NCI-H82 treated with DMSO at 0.1 percent for 48 hours (cell line): ENCODE results near the gene NRIP1.

Source experiments
- DNase-seq: peaks from one replicate; lab custom pipeline; 2025; ENCODE audit not compliant: unreplicated experiment; lab: John Stamatoyannopoulos, UW

Gene NRIP1

GRCh38 chr21:15066123-15066575 is 1.3 kb upstream of the NRIP1 start:
- DNase-seq: no peak

- DNase-seq: peak; percentile 69
Measured at GRCh38 chr21:15065392-15066122, 757 bp upstream of the NRIP1 start.

- peak; percentile 51 for DNase-seq
Measured at GRCh38 chr21:15063814-15064575, 805 bp downstream of the NRIP1 start.

- no peak for DNase-seq
Measured at GRCh38 chr21:15063081-15063813, 1.6 kb downstream of the NRIP1 start.

GRCh38 chr21:15062606-15062965 is 2.2 kb downstream of the NRIP1 start:
- peak; percentile 51 for DNase-seq

- no peak for DNase-seq
Measured at GRCh38 chr21:15061747-15062605, 2.8 kb downstream of the NRIP1 start.

- no peak for DNase-seq
Measured at GRCh38 chr21:15061279-15061678, 3.5 kb downstream of the NRIP1 start.

GRCh38 chr21:15060543-15061175 is 4.1 kb downstream of the NRIP1 start:
- DNase-seq: peak; percentile 37

- DNase-seq: no peak
Measured at GRCh38 chr21:15059397-15059796, 5.4 kb downstream of the NRIP1 start.

GRCh38 chr21:15058854-15059263 is 5.9 kb downstream of the NRIP1 start:
- peak; percentile 45 for DNase-seq

- DNase-seq: no peak
Measured at GRCh38 chr21:15057285-15057684, 7.5 kb downstream of the NRIP1 start.

- DNase-seq: no peak
Measured at GRCh38 chr21:15054606-15055239, 10.1 kb downstream of the NRIP1 start.

GRCh38 chr21:15054089-15054488 is 10.7 kb downstream of the NRIP1 start:
- DNase-seq: no peak

- DNase-seq: no peak
Measured at GRCh38 chr21:15053500-15053899, 11.3 kb downstream of the NRIP1 start.

- DNase-seq: no peak
Measured at GRCh38 chr21:15052459-15052763, 12.4 kb downstream of the NRIP1 start.

- peak; percentile 96 for DNase-seq
Measured at GRCh38 chr21:15051644-15052458, 12.9 kb downstream of the NRIP1 start.

GRCh38 chr21:15050568-15051377 is 14.0 kb downstream of the NRIP1 start:
- DNase-seq: no peak

GRCh38 chr21:15045017-15045416 is 19.8 kb downstream of the NRIP1 start:
- no peak for DNase-seq
